HG03520 (cell line): ENCODE results near the gene ATXN7L1.
"Not testable (repeated sequence)": the region's sequence is repeated elsewhere in the genome, so short reads cannot be mapped to it uniquely, and the experiment has no call there.

Experiments used
- ATAC-seq: cut with Tn5 transposase; IDR thresholded peaks from one replicate; pipeline ENCODE4 v1.9.1; 2021; ENCODE audit warnings: mild to moderate bottlenecking, moderate library complexity; ENCODE audit not compliant: unreplicated experiment

The ATXN7L1 gene

DNA sequence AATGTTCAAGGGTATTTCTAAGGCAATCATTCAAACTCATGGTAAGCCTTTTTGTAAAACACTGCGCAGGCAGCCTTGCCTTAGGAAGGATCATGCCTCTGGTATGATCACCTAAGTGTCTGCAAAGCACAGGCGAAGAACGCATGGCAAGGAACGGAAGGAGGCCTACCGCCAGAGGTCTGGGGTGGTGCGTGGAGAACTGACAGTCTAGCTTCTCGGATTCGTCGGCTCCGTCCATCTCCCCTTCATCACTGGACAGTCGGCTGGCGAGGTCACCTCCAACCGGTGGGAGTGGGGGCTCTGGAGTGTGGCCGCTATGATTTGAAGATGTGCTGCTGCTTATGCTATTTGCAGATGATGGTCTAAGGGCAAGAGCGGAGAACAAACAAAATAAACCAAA lies 252.5 kb downstream of the ATXN7L1 start:
- no peak for ATAC-seq

DNA sequence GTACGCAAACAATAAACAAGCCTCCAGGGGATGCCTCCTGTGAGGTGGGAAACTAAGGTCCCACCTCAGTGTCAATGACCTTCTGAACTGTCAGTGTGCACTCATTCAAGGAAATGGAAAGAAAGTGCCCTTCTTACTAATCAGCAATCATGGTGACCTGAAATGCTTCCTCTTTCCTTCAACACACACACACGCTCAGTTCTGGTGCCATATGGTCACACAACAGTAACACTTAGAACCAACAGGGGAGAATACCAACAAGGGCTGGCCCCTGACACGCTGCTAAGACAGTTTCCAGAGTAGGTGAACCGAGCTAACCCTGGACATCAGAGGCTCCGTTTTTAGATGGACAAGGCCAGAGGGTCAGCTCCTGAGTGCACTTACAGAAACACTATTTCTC lies 253.0 kb downstream of the ATXN7L1 start:
- no peak for ATAC-seq

DNA sequence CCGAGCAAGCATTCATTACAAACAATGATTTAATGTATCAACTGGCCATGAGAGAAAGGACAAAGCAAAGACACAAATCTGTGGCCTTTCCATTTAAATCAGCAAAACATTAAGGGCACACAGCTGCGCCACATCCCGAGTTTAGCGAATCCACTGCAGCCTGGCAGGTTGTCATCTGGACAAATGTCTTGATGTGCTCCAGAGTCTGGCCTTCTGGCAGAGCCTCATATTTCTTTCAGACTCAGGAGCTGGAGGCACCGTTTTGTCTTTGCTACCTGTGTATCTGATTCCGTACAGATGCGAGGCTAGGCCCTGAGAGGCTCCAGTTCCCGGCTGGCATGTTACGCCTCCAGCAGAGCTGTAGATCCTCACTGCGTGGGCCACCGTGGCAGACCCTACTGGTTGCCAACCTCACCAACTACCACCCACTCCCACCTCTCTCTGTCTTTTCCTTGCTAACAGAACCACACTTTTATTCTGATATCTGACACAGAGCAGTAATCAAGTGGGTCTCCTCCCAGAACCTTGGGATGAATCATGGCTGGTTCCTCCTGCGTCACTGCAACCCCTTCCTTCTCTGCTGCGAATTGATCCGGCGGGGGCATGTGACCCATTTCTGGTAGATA lies 254.2 kb downstream of the ATXN7L1 start:
- ATAC-seq: no peak

DNA sequence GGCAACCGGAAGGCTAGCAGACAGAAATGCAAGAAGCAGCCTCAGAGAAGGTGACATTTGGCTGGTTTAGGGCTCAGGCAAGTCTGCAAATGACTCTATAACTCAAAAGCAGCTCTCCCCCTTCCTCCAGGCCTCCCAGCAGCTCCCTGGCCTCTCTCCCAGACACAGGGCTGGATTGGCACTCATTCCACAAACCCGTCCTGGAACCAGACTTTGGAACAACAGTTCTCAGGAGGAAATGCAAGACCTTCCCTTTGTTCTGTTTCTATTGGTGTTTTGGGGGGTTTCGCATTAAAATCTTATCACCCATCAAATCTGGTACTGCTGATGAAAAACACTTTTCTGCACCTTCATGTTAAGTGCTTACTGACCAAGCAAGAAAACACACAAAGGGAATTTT lies 254.8 kb downstream of the ATXN7L1 start:
- ATAC-seq: no peak

DNA sequence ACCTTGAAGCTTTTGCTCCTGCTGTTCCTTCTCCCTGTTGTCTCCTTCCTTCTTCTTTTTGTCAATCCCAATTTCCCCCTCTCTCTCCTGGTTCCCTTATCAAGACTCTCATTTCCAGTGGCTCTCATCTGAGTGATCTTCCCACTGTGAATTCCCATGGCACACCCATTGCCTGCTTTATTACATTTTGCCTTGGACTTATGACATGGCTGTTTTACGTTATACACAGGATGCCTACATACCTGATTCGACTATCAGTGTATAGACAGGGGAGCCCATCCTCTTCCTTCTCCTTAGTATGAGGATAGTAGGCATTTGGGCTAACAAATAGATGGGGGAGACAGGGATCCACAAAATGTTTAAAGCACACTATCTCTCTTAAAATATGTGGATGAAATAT lies 255.2 kb downstream of the ATXN7L1 start:
- no peak for ATAC-seq

DNA sequence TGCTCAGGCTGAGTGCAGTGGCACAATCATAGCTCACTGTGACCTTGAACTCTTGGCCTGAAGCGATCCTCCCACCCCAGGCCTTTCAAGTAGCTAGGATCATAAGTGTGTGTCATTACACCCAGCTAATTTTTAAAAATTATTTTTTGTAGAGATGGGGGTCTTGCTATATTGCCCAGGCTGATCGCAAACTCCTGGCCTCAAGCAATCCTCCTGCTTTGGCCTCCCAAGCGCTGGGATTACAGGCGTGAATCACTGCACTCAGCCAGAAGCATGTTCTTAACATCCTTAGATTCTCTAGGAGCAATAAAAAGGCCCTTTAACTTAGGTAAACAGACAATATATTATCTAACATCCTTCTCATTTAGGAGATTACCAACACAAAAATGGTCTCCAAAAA lies 256.8 kb downstream of the ATXN7L1 start:
- ATAC-seq: no peak

DNA sequence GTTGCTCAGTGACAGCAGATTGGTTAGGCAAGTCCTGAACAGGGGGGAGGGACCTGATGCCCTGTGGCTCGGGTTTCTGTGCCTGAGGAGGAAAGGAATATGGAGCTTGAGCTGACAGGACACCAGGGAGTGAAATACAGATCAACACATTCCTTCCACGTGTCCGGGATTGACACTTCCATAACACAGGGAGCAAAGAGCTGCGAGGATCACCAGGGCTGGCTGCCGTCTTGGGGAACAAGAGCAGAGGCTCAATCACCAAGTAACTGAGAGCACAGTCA lies 258.4 kb downstream of the ATXN7L1 start:
- no peak for ATAC-seq

DNA sequence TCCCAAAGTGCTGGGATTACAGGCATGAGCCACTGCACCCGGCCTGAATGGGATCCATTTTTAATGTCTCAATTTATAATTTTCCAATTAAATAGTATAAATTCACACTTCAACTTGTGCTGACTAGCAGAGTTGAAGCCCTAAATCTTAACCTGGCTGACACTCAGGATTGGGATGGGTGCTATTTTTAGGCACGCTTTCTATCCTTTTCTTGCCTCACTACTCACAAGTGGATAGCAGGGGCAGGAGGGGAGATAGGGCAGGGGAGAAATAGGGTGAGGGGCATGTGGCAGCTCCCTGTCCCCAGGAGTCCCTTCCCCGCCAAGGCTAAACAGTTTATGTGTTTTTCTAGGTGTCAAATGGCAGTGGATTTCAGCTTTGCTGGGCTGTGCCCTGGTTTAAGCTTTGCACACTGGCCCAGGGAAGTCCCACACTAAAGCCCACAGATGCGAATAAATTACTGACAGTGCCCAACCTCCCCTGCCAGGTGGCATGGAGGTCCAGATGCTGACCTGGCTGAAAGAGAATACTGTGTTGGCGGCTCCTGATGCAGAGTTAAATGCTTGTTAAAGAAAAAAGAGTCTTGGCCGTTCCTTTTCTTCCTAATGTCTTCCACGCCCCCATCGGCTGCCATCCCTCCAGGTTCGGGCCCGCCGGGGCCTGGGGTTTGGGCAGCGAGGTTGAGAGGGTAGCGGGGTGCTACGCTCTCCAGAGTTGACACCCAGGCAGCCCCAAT lies 259.0 kb downstream of the ATXN7L1 start:
- no peak for ATAC-seq

DNA sequence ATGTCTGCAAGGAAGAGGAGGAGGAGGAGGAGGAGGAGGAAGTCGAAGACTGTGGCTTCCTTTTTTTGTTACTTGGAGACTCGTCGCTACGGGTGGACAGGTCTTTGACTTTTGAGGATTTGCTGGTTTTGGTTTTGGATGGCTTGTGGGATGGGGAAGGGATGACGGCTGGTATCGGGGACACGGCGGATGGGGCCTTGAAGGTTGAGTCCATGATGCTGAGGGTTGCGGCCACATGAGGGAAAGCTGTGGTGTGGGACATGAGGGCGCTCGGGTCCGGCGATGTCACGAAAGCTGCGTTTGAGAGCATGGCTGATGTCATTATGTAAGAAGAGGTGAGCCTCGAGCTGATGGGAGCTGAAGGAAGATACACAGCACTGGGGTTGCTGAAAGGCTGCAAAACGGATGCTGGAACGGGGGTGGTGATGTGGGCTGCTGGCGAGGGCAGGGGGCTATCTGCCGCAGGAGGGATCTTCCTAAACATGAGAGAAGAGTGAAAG lies 262.0 kb downstream of the ATXN7L1 start:
- no peak for ATAC-seq

DNA sequence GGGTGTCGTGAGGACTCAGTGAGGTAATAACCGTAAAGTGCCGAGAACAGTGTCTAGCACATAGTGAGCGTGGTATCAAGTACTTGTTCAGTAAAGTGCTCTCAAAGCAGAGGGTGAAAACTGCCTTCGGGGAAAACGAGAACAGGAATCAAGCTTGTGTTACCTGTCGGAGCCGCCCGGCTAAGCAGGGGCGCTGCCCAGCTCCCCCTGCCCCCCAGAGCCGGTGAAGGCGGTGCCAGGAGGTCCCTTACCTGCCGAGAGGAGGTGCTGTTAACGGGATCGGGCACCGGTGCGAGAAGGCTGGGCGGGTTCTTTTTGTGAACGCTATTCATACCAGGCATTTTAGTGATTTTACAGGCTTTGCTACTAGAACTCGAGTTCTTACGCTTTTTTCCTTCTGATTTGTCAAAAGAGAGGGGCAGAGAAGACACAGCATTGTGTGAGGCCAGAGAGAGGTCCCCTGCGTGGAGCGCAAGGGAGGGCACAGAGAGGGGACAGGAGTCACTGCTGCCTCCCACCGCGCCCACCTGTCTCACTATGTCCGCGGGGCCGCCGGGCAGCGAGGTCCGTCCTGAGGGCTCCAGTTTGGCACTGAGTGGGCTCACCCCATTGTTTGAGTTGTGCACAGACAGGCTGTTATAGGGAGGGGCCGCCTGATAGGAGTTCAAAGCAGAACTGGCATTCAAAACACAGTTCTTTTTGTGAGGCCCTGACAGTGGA lies 262.6 kb downstream of the ATXN7L1 start:
- no peak for ATAC-seq

DNA sequence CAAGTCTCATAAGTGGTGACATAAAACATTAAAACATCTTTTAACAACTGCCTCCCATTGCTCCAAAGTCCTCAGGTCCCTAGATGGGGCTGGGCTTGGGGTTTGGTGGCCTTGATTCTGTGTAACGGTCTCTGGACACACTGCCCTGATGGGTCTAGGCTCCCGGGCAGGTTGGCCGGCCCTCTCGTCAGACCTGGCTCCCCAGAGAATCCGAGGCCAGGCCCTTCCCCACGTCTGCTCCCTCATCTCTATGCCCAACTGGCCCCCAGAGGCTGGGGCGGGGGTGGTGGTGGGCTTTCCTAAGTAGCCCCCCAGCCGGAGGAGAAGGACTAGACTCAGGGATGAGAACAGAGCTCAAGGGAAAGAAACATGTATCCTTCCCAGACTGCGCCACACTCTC lies 263.6 kb downstream of the ATXN7L1 start:
- no peak for ATAC-seq

DNA sequence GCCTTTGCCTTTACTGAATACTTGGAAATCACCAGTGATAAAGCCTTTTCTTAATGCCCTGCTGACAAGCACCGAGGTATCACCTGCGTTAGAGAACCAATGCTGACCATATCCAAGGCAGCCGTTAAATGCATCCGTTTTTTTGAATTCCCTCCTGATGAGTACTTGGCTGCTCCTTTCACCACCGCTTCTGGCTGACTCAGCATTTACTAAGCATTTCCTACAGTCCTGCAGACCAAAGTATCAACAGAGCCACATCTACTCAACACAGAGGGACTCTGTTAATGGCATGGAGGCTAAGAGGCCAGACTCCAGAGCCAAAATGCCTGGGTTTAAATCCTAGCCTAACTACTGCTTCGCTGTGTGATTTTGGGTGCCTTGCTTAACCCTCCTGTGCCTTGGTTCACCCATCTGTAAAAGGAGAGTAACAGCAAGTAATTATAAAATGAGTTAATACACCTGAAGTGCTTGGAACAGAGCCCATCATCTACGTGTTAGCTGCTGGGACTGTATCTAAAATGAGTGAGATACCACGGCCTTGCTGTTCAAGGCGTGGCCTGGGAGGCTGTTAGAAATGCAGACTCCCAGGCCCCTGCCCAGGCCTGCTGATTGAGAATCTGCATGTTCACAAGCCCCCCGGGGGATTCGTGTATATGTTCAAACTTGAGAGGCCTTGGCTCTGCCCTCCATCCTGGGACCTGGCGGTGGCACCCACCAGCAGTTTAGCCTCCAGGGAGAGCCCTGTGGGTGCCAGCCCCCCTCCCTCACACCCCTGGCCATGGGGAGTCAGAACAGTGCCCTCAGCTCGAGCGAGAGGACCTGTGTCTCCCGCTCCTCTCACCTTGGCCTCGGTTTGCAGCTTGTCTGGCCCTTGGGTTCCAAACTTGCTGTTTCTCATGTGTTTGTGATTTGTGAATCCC lies 264.3 kb downstream of the ATXN7L1 start:
- no peak for ATAC-seq

DNA sequence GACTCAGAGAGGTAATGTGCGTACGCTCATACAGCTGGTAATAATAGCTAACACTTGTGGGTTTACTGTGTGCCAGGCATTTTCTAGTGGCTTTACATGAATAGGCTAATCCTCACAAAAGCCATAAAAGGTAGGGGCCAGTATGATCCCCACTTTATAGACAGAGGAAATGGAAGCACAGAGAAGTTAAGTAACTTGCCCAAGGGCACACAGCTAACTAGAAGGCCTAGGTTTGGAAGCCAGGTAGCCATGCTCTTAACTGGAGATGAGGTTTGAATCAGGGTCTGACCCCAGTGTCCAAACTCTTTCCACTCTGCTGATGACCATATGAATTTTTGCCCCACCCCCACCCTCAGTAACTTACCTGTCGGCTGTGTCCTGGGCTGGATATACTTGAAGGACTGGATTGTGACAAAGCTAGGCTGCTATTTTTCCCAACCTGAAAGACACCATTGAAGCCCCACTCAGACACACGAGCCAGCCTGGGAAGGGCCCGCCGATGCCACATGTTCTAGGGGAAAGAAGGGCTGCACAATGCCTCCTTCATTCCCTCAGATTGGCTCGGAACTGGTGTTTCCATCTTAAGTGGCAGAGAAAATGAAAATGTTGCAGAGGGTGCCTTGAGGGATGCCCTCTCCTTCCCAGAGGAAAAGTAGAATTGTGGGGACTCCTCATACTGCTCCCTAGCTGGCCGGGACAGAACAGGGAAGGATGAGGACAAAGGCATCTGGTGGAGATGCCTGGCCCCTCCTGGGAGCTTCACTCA lies 266.1 kb downstream of the ATXN7L1 start:
- ATAC-seq: no peak

DNA sequence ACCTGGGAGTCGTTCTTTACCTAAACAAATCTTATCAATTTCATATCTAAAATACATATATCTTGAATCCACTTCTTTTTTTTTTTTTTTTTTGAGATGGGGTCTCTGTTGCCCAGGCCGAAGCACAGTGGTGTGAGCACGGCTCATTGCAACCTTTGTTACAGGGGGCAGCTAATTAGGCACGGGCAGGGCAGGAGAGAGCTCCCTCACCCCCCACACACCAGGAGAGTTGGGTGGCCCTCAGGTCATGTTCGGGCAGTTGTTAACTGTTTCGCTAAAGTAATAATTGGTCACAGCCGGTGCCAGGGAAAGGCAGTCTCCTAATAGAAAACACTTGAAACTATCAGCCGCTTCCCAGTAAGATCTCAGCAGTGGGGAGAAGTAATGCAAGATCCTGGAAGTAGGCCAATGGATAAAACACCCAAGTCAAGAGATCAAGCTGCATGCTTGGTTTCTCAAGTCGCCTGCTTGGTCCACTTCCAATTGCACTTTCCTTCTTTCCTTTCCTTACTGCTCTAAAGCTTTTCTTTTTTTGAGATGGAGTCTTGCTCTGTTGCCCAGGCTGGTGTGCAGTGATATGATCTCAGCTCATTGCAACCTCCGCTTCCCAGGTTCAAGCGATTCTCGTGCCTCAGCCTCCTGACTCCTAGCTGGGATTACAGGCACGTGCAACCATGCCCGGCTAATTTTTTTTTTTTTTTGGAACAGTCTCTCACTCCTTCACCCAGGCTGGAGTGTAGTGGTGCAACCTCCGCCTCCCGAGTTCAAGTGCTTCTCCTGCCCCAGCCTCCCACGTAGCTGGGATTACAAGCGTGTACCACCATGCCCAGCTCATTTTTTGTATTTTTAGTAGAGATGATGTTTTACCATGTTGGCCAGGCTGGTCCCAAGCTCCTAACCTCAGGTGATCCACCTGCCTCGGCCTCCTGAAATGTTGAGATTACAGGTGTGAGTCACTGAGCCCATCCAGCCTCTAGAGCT lies 273.8 kb downstream of the ATXN7L1 start:
- ATAC-seq: no peak

DNA sequence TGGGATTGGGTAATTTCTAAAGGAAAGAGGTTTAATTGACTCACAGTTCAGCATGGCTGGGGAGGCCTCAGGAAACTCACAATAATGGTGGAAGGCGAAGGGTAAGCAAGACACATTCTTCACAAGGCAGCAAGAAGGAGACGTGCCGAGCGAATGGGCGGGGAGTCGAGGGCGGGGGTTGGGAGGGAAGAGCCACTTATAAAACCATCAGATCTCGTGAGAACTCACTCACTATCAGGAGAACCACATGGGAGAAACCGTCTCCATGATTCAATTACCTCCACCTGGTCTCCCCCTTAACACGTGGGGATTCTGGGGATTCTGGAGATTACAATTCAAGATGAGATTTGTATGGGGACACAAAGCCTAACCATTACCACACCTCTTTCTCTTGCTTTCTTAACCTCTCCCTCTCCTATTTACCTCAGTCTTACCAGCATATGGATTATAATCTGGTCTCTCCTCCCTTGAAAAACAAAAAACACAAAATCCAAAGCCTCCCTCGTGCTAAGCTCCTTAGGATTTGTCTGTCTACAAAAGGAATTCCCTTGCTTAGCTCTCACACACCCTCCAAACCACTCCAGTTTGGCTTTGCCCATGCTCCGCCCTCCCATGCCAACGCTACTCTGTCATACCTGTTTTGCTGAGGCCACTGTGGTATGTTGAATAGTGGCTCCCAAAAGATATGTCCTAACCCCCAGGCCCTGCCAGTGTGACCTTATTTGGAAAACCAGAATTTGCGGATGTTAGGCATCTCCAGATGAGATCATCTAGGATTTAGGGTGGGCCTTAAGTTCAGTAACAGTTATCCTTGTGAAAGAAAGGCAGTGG lies 275.5 kb downstream of the ATXN7L1 start:
- ATAC-seq: no peak

DNA sequence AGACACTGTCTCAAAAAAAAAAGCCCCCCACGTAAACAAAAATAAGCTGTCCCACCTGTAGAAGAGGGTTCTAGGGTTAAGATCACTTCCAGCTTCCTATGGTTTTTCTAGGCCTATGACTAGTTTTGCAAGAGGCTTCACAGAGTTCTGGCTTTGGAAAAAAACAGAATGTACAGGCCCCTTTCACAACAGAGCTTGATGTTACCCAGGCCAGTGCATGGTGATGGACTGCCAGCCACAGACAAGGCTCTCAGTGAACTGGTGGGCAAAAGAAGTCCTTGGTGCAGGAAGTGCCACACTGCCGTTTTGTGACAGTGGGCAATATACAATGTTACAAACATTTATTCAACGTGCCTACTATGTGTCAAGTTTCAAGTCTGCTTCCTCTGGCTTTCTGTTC lies 276.8 kb downstream of the ATXN7L1 start:
- ATAC-seq: no peak

DNA sequence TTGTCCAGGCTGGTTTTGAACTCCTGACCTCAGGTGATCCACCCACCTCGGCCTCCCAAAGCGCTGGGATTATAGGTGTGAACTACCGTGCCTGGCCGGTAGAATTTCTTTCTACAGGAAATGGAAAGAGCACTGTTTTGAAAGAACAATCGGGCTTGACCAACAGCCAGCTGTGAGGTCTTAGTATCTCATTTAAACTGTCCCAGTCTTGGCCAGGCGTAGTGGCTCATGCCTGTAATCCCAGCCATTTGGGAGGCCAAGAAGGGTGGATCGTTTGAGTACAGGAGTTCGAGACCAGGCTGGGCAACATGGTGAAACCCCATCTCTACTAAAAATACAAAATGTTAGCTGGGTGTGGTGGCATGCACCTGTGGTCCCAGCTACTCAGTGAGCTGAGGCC lies 277.3 kb downstream of the ATXN7L1 start:
- not testable (repeated sequence) for ATAC-seq

DNA sequence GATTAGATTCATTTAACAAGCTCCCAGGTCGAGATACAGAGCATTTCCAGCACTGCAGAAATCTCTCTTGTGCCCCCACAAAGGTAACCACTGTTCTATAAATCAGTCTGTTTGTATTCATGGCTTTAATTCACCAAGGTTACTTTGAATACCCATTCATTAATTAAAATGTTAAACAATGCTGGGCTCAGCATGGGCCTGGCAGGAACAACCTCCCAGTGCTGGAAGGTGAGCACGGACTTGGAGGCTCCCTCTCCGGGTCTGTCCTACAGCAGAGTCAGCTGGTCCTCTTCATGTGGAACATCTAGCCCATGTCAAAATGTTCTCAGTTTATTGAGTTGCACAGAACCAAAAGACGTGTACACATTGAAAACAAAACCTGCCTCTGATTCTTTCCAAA lies 279.5 kb downstream of the ATXN7L1 start:
- ATAC-seq: no peak
